Progenitor cell of endocrine pancreas (in vitro differentiated cells): ENCODE data around the gene AGL. TPM values are rescaled to one million over a fixed set of nuclear protein-coding genes. Genes with fewer than 3 reads are reported as not detected.
"Not testable (repeated sequence)": the region's sequence is repeated elsewhere in the genome, so short reads cannot be mapped to it uniquely, and the experiment has no call there.

Source experiments
- DNase-seq: peaks from one replicate; pipeline ENCODE4 v3.0.0; 2021; ENCODE audit warnings: low spot score; ENCODE audit not compliant: unreplicated experiment
- H3K27ac Mint-ChIP-seq: 2 replicates; pipeline ENCODE4 v1.8.0; 2021; ENCODE audit warnings: mild to moderate bottlenecking, moderate library complexity, mixed read lengths
- H3K27me3 Mint-ChIP-seq: 2 replicates; pipeline ENCODE4 v1.8.0; 2021; ENCODE audit warnings: mixed read lengths
- H3K36me3 Mint-ChIP-seq: 2 replicates; pipeline ENCODE4 v1.8.0; 2022; ENCODE audit warnings: mixed read lengths; ENCODE audit not compliant: insufficient read depth
- H3K4me1 Mint-ChIP-seq: 2 replicates; pipeline ENCODE4 v1.8.0; 2021; ENCODE audit warnings: low read depth, mixed read lengths
- H3K4me3 Mint-ChIP-seq: 2 replicates; pipeline ENCODE4 v1.8.0; 2021; ENCODE audit warnings: low read depth, mild to moderate bottlenecking, moderate library complexity, mixed read lengths
- H3K9me3 Mint-ChIP-seq: 2 replicates; pipeline ENCODE4 v1.8.0; 2021; ENCODE audit warnings: low read depth, mixed read lengths
- CTCF ChIP-seq: fragments of 200-600 bp; sonication (generic); IDR thresholded peaks from one replicate; pipeline ENCODE4 v1.5.0; 2021; ENCODE audit warnings: antibody characterized with exemption, mild to moderate bottlenecking; ENCODE audit not compliant: unreplicated experiment
- total RNA-seq: library from RNA; stranded (reverse); gene quantifications from 2 replicates; pipeline ENCODE4 v1.2.1, GENCODE V29; 2021

The AGL gene
- total RNA-seq, 1 donor from 2014 or later = 26.6 TPM

GRCh38 chr1:99956755-99957154 lies 106.6 kb downstream of the AGL start:
- Mint-ChIP-seq H3K9me3 (no peaks in the 10 kb centered on the region), H3K4me1 (peaks cover 6% of the 10 kb centered on the region), H3K27me3 (no peaks in the 10 kb centered on the region), H3K4me3 (no peak overlapping the region), H3K36me3 (no peaks in the 10 kb centered on the region), H3K27ac (peak overlapping the region; percentile 69)
- DNase-seq = no peak
- no peak for TF ChIP-seq CTCF

- no peak for TF ChIP-seq CTCF
- no peak overlapping the region for H3K4me3 Mint-ChIP-seq
- no peak overlapping the region for H3K27ac Mint-ChIP-seq
- H3K9me3 Mint-ChIP-seq = no peaks in the 10 kb centered on the region
- no peaks in the 10 kb centered on the region for H3K36me3 Mint-ChIP-seq
- no peaks in the 10 kb centered on the region for H3K27me3 Mint-ChIP-seq
- no peak for DNase-seq
- peaks cover 6% of the 10 kb centered on the region for H3K4me1 Mint-ChIP-seq
Measured at GRCh38 chr1:99957818-99958217, 107.7 kb downstream of the AGL start.

GRCh38 chr1:99959189-99959705 lies 109.1 kb downstream of the AGL start:
- H3K4me3 Mint-ChIP-seq, H3K36me3 Mint-ChIP-seq, H3K4me1 Mint-ChIP-seq, H3K27me3 Mint-ChIP-seq, DNase-seq, H3K9me3 Mint-ChIP-seq: not testable (repeated sequence)
- peak overlapping the region; percentile 80 for H3K27ac Mint-ChIP-seq

GRCh38 chr1:99960260-99960659 lies 110.1 kb downstream of the AGL start:
- DNase-seq, H3K9me3 Mint-ChIP-seq, H3K27ac Mint-ChIP-seq, H3K4me3 Mint-ChIP-seq, H3K36me3 Mint-ChIP-seq, H3K4me1 Mint-ChIP-seq, H3K27me3 Mint-ChIP-seq: not testable (repeated sequence)

- Mint-ChIP-seq H3K4me1 (peaks cover 12% of the 10 kb centered on the region), H3K27me3 (no peaks in the 10 kb centered on the region), H3K36me3 (no peaks in the 10 kb centered on the region), H3K27ac (no peak overlapping the region), H3K4me3 (no peak overlapping the region), H3K9me3 (no peaks in the 10 kb centered on the region)
- TF ChIP-seq CTCF = no peak
- no peak for DNase-seq
Measured at GRCh38 chr1:99963041-99963795, 113.1 kb downstream of the AGL start.

GRCh38 chr1:99964806-99965205 lies 114.6 kb downstream of the AGL start:
- no peaks in the 10 kb centered on the region for H3K27me3 Mint-ChIP-seq
- no peak overlapping the region for H3K4me3 Mint-ChIP-seq
- DNase-seq = no peak
- H3K4me1 Mint-ChIP-seq = peaks cover 11% of the 10 kb centered on the region
- H3K27ac Mint-ChIP-seq = no peak overlapping the region
- TF ChIP-seq CTCF = no peak
- no peaks in the 10 kb centered on the region for H3K9me3 Mint-ChIP-seq
- H3K36me3 Mint-ChIP-seq = no peaks in the 10 kb centered on the region
